AG04449 (cell line): ENCODE results near the gene COG6.

Source experiments
- CTCF ChIA-PET: fragments of 350-600 bp; formaldehyde crosslinking; extraction: SDS; loops from one replicate; lab custom pipeline; 2021; ENCODE audit warnings: antibody characterized with exemption; lab: Yijun Ruan, JAX
- POLR2A ChIA-PET: fragments of 400-600, 350-600 bp; formaldehyde crosslinking; extraction: SDS; loops from one replicate; lab custom pipeline; 2020; ENCODE audit warnings: antibody characterized with exemption, inconsistent platforms; lab: Yijun Ruan, JAX
- DNase-seq: peaks from one replicate; pipeline ENCODE4 v3.0.0-alpha.2; 2010; ENCODE audit warnings: low read depth, low spot score
- H3K4me3 ChIP-seq: 2 replicates; pipeline ENCODE4 v1.5.1; 2011; ENCODE audit warnings: low read depth, mild to moderate bottlenecking, control low read depth, low read length
- TF ChIP-seq, protein P1 (sequence below): IDR thresholded peaks from one replicate; pipeline ENCODE4 v1.5.1; 2011; ENCODE audit warnings: mild to moderate bottlenecking, moderate library complexity, low read length, control low read depth, inconsistent platforms; ENCODE audit not compliant: insufficient read depth; ENCODE audit errors: missing control alignments

Gene COG6

GRCh38 chr13:39682788-39683187 is 27.3 kb downstream of the COG6 start:
- CTCF ChIA-PET, result interaction anchor here (0.6 to 4.7 kb wide), 13 partner anchors 8 to 1095 kb away, joined by 3 to 48 read pairs (median 4); no protein-coding TSS in a partner anchor
- POLR2A ChIA-PET, result no interaction called here
- TF ChIP-seq, protein P1, sequence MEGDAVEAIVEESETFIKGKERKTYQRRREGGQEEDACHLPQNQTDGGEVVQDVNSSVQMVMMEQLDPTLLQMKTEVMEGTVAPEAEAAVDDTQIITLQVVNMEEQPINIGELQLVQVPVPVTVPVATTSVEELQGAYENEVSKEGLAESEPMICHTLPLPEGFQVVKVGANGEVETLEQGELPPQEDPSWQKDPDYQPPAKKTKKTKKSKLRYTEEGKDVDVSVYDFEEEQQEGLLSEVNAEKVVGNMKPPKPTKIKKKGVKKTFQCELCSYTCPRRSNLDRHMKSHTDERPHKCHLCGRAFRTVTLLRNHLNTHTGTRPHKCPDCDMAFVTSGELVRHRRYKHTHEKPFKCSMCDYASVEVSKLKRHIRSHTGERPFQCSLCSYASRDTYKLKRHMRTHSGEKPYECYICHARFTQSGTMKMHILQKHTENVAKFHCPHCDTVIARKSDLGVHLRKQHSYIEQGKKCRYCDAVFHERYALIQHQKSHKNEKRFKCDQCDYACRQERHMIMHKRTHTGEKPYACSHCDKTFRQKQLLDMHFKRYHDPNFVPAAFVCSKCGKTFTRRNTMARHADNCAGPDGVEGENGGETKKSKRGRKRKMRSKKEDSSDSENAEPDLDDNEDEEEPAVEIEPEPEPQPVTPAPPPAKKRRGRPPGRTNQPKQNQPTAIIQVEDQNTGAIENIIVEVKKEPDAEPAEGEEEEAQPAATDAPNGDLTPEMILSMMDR, result no peak
- no peak overlapping the region for H3K4me3 ChIP-seq
- no peak for DNase-seq

- peak; percentile 7 for DNase-seq
- TF ChIP-seq, protein P1, result peak; percentile 4
- H3K4me3 ChIP-seq, result no peak overlapping the region
- POLR2A ChIA-PET, result no interaction called here
- CTCF ChIA-PET, result interaction anchor here (0.9 to 4.7 kb wide), 13 partner anchors 8 to 1094 kb away, joined by 3 to 48 read pairs (median 6); no protein-coding TSS in a partner anchor
These were observed 29.2 kb downstream of the COG6 start for GRCh38 chr13:39684531-39685137.

GRCh38 chr13:39685652-39686051 is 30.2 kb downstream of the COG6 start:
- ChIA-PET CTCF (interaction anchor here (0.9 to 4.7 kb wide), 10 partner anchors 9 to 1093 kb away, joined by 3 to 43 read pairs (median 6); no protein-coding TSS in a partner anchor), POLR2A (no interaction called here)
- no peak overlapping the region for H3K4me3 ChIP-seq
- DNase-seq, result no peak
- TF ChIP-seq, protein P1, result no peak

- TF ChIP-seq, protein P1, result no peak
- ChIA-PET POLR2A (no interaction called here), CTCF (interaction anchor here (1.2 to 1.6 kb wide), 2 partner anchors 8 to 11 kb away, joined by 3 to 7 read pairs; no protein-coding TSS in a partner anchor)
- no peak for DNase-seq
- no peak overlapping the region for H3K4me3 ChIP-seq
These were observed 32.8 kb downstream of the COG6 start for GRCh38 chr13:39688278-39688677.

DNA sequence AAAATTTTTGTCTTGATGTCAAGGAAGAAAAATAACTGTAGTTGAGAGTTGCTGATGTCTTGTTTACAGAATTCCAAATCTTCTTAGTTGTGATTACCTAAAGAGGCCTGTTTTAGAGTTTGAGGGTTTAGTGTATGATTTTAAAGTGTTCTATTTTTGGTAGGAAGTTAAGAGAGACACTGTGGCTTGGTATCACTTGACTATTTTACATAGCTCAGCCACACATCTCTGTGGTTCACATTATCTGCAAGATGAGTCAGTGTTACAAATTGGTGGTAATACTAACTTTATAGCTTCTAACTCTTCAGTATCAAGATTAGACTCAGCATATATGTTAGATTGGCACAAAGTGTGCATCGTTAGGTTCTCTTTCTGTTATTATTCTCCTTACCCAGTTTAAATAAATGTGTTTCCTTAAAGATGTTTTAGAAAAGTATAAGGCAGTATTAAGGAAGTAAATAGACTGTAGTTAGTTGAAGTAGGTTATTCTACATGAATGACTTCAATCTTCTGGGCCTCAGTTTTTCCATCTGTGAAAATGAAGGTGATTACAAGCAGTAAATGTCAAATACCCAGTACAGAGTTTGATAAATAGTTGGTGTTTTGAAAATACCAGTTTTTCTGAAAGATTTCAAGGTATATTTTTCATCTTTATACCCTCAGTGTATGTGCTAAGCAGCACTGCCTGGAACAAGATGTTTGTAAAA is 33.4 kb downstream of the COG6 start:
- H3K4me3 ChIP-seq, result no peak overlapping the region
- TF ChIP-seq, protein P1, result no peak
- DNase-seq, result peak; percentile 41
- CTCF ChIA-PET, result no interaction called here
- POLR2A ChIA-PET, result no interaction called here
